Heart left ventricle (tissue), 13 donors: ENCODE data around the gene ZDHHC14.

Experiments used
- POLR2A ChIP-seq, 2 donors: fragments of 450-650 bp; IDR thresholded peaks; one replicate each; pipeline ENCODE4 v1.6.1; 2017; ENCODE audit warnings: antibody characterized with exemption in 2 of 2, mild to moderate bottlenecking in 2 of 2, moderate library complexity in 2 of 2
- TF ChIP-seq, protein P1 (sequence below), 12 donors: fragments of 200-600 bp; sonication (generic) in 4 of 12; IDR thresholded peaks; one replicate each; pipeline versions ENCODE4 v1.5.0 to v1.8.0; 2018 to 2022; ENCODE audit warnings: antibody characterized with exemption in 12 of 12, mild to moderate bottlenecking in 5 of 12
- donor health status: ischemic (EF 13 %, LVEDD 7.1; RV severe dilation, severe dysfunction).
- donor health status: DM: no; HTN: yes; CAD: no.
- donor health status: DM: no; HTN: no; CAD: no.
- donor health status: ischemic (EF 25% LVEDD 6.9; RV normal size, moderate dysfunction).
- donor health status: ischemic (EF 25% LVEDD 5.7; RV mildly dilated, moderate dysfunction).
- donor health status: ischemic (EF 35%, LVEDD 5.7; RV mildly dilated, moderate dysfunction).
- donor health status: nonischemic (EF 11% LVEDD 7.7; RV severe dilation, severe dysfunction).
- donor health status: DM: yes; HTN: yes; CAD: no.
- donor health status: PGD.
- donor health status: ischemic (EF 29% LVEDD 5.4; RV normal size, mild dysfunction).
- donor health status: nonischemic (EF 23%, LVEDD 6.1; RV moderate dilation, normal function).

DNA sequence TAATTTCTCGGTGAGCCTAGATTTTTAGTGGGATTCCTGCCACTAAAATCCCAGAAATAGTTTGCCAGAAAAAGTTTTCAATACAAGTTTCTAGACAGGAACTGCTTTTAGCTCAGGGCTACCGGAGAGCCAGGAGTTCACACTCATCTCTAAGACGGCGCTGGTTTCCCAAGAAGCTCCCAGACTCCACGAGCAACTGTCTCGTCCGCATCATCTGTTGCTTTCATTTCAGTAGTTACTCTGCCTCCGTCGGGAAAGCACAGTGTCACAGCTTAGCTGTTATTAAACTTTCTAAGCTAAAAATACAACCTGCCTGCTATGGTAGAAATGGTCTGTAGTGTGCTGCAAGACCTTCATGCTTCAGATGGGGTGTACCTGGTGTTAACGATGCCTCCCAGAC, 244.8 kb downstream of the ZDHHC14 start:
- TF ChIP-seq, protein P1, sequence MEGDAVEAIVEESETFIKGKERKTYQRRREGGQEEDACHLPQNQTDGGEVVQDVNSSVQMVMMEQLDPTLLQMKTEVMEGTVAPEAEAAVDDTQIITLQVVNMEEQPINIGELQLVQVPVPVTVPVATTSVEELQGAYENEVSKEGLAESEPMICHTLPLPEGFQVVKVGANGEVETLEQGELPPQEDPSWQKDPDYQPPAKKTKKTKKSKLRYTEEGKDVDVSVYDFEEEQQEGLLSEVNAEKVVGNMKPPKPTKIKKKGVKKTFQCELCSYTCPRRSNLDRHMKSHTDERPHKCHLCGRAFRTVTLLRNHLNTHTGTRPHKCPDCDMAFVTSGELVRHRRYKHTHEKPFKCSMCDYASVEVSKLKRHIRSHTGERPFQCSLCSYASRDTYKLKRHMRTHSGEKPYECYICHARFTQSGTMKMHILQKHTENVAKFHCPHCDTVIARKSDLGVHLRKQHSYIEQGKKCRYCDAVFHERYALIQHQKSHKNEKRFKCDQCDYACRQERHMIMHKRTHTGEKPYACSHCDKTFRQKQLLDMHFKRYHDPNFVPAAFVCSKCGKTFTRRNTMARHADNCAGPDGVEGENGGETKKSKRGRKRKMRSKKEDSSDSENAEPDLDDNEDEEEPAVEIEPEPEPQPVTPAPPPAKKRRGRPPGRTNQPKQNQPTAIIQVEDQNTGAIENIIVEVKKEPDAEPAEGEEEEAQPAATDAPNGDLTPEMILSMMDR (IDR thresholded peaks at IDR 0.05), result no peak
- no peak for TF ChIP-seq POLR2A (IDR thresholded peaks at IDR 0.05)
